HK-2 (cell line): ENCODE data around the gene RLBP1.

Experiments
- DNase-seq: peaks from one replicate; pipeline ENCODE4 v3.0.0-alpha.2; 2018; ENCODE audit not compliant: unreplicated experiment

The RLBP1 gene

GRCh38 chr15:89206908-89207331, 14.5 kb downstream of the RLBP1 start:
- DNase-seq, result peak; percentile 73

GRCh38 chr15:89205991-89206585, 15.3 kb downstream of the RLBP1 start:
- no peak for DNase-seq

GRCh38 chr15:89203705-89204273, 17.6 kb downstream of the RLBP1 start:
- no peak for DNase-seq

- DNase-seq, result no peak
These were observed 19.8 kb downstream of the RLBP1 start for GRCh38 chr15:89201465-89202005.

GRCh38 chr15:89200182-89200581, 21.2 kb downstream of the RLBP1 start:
- DNase-seq, result no peak

GRCh38 chr15:89199746-89200145, 21.6 kb downstream of the RLBP1 start:
- no peak for DNase-seq

GRCh38 chr15:89198934-89199333, 22.4 kb downstream of the RLBP1 start:
- DNase-seq, result no peak

- no peak for DNase-seq
These were observed 23.2 kb downstream of the RLBP1 start for GRCh38 chr15:89198196-89198595.

- DNase-seq, result no peak
These were observed 23.8 kb downstream of the RLBP1 start for GRCh38 chr15:89197503-89197971.

- no peak for DNase-seq
These were observed 24.4 kb downstream of the RLBP1 start for GRCh38 chr15:89196994-89197393.

- no peak for DNase-seq
These were observed 25.1 kb downstream of the RLBP1 start for GRCh38 chr15:89196241-89196640.

GRCh38 chr15:89195836-89196235, 25.5 kb downstream of the RLBP1 start:
- no peak for DNase-seq

- no peak for DNase-seq
These were observed 26.8 kb downstream of the RLBP1 start for GRCh38 chr15:89194608-89195007.

GRCh38 chr15:89192766-89193165, 28.6 kb downstream of the RLBP1 start:
- DNase-seq, result no peak

GRCh38 chr15:89192136-89192535, 29.2 kb downstream of the RLBP1 start:
- DNase-seq, result no peak

GRCh38 chr15:89187986-89188514, 33.3 kb downstream of the RLBP1 start:
- no peak for DNase-seq

GRCh38 chr15:89187301-89187985, 33.9 kb downstream of the RLBP1 start:
- no peak for DNase-seq

- DNase-seq, result no peak
These were observed 34.6 kb downstream of the RLBP1 start for GRCh38 chr15:89186803-89187202.

- no peak for DNase-seq
These were observed 36.4 kb downstream of the RLBP1 start for GRCh38 chr15:89184886-89185526.

GRCh38 chr15:89184357-89184756, 37.0 kb downstream of the RLBP1 start:
- no peak for DNase-seq

GRCh38 chr15:89179966-89180875, 41.2 kb downstream of the RLBP1 start:
- no peak for DNase-seq
